AG04450 (cell line): Measurements from ENCODE around the gene UCHL3. TPM values are rescaled to one million over a fixed set of nuclear protein-coding genes. Genes with fewer than 3 reads are reported as not detected.

Experiments used
- CTCF ChIA-PET: fragments of 300-600, 350-600 bp; formaldehyde crosslinking; extraction: SDS; loops from one replicate; lab custom pipeline; 2022; ENCODE audit warnings: antibody characterized with exemption, inconsistent platforms; lab: Charles Lee
- POLR2A ChIA-PET: fragments of 350-600 bp; formaldehyde crosslinking; extraction: SDS; loops from one replicate; lab custom pipeline; 2021; ENCODE audit warnings: antibody characterized with exemption, inconsistent platforms; lab: Yijun Ruan, JAX
- DNase-seq: peaks from one replicate; pipeline ENCODE4 v3.0.0-alpha.2; 2011; ENCODE audit warnings: low read depth, low spot score
- H3K27ac ChIP-seq: one replicate; pipeline ENCODE4 v1.5.1; 2012; ENCODE audit warnings: low read depth, low read length, control low read depth
- H3K27me3 ChIP-seq: one replicate; pipeline ENCODE4 v1.6.0; 2012; ENCODE audit warnings: low read length; ENCODE audit not compliant: control insufficient read depth, insufficient read depth
- H3K4me3 ChIP-seq: 2 replicates; pipeline ENCODE4 v1.5.1; 2011; ENCODE audit warnings: mild to moderate bottlenecking, low read depth, low read length, control low read depth
- H3K9me3 ChIP-seq: 2 replicates; pipeline ENCODE4 v1.5.1; 2012; ENCODE audit warnings: low read length; ENCODE audit not compliant: control insufficient read depth, insufficient read depth
- polyA plus RNA-seq: library from polyadenylated mRNA; depleted of rRNA; stranded (reverse); fragments of >200 nt; gene quantifications from 2 replicates; pipeline ENCODE4 v1.2.3, GENCODE V29; 2011
- TF ChIP-seq, protein P1 (sequence below): IDR thresholded peaks from 2 replicates; pipeline ENCODE4 v1.5.1; 2011; ENCODE audit warnings: low read depth, low read length, control low read depth, inconsistent platforms

The UCHL3 gene
- polyA plus RNA-seq, 1 experiment: 95.5 TPM

DNA sequence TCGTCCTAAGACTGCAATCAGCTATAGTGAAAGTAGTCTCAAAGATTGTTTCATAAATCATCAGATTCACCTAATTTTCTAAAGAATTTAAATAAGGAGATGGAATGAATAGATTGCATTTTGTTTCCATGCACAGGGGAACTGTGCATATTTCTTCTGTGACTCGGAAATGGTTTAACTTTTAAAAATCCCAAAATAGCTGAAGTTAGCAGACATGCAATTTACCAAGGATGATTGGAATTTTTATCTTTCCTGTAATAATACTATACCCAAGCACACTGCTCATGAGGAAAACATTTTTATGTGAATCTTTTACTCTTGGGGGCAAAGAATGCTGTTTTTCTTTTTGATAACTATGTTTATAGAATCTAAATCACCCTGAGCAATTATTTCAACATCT is 71.6 kb downstream of the UCHL3 start:
- Histone ChIP-seq H3K9me3 (no peaks in the 10 kb centered on the region), H3K27me3 (no peaks in the 10 kb centered on the region), H3K4me3 (no peak overlapping the region), H3K27ac (no peak overlapping the region)
- DNase-seq: peak; percentile 43
- ChIA-PET CTCF (interaction anchor here (1.0 to 1.8 kb wide), 3 partner anchors 54 to 139 kb away, joined by 3 to 6 read pairs (median 4); partner anchors contain the start of gene TBC1D4), POLR2A (interaction anchor here (0.5 to 2.0 kb wide), 8 partner anchors 9 to 1113 kb away, joined by 3 to 18 read pairs (median 3); partner anchors contain the start of genes COMMD6 and LMO7)
- TF ChIP-seq, protein P1, sequence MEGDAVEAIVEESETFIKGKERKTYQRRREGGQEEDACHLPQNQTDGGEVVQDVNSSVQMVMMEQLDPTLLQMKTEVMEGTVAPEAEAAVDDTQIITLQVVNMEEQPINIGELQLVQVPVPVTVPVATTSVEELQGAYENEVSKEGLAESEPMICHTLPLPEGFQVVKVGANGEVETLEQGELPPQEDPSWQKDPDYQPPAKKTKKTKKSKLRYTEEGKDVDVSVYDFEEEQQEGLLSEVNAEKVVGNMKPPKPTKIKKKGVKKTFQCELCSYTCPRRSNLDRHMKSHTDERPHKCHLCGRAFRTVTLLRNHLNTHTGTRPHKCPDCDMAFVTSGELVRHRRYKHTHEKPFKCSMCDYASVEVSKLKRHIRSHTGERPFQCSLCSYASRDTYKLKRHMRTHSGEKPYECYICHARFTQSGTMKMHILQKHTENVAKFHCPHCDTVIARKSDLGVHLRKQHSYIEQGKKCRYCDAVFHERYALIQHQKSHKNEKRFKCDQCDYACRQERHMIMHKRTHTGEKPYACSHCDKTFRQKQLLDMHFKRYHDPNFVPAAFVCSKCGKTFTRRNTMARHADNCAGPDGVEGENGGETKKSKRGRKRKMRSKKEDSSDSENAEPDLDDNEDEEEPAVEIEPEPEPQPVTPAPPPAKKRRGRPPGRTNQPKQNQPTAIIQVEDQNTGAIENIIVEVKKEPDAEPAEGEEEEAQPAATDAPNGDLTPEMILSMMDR: no peak

DNA sequence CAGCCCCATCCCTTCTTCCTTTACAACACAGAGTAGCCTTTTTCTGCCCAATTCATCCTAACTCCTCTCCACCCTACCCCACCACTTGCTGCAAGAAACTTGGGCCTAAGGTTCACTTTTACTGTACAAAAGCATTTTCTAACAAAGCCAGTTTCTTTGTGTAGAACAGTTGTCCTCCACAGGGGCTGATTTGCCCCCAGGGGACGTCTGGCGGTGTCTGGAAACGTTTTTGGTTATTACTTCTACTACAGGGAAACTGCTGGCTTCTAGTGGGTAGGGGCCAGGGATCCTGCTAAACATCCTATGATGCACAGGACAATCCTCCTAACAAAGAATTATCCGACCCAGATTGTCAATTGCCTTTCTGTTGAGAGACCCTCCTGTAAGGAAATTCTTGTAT is 79.2 kb downstream of the UCHL3 start:
- ChIA-PET POLR2A (no interaction called here), CTCF (no interaction called here)
- DNase-seq: no peak
- TF ChIP-seq, protein P1: no peak
- Histone ChIP-seq H3K27me3 (no peaks in the 10 kb centered on the region), H3K27ac (no peak overlapping the region), H3K9me3 (peaks cover 2% of the 10 kb centered on the region; the same call in 1 of the 2 replicates), H3K4me3 (no peak overlapping the region)

DNA sequence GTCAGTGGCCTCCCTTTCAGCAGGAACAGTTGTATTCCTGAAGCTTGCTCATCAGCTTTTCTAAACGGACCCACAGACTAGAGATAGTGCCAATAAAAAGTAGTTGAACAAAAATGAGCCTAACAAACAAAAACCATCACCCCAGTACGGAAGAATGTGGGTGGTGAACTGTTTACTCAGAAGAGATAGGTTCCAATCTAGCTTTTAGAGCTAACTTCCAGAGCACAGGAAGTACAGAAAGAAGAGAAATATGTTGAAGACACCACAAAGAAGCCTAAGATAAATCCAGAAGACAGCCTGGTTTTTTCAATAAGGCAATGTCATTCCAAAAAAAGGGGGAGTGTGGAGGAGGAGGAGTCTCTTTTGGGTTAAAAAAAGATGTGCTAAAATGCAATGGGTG is 83.7 kb downstream of the UCHL3 start:
- Histone ChIP-seq H3K4me3 (no peak overlapping the region), H3K9me3 (no peaks in the 10 kb centered on the region; the same call in 1 of the 2 replicates), H3K27ac (peak overlapping the region; percentile 68), H3K27me3 (no peaks in the 10 kb centered on the region)
- ChIA-PET POLR2A (interaction anchor here (0.6 to 2.7 kb wide), 4 partner anchors 12 to 151 kb away, joined by 3 to 18 read pairs (median 4); partner anchors contain the start of gene TBC1D4), CTCF (interaction anchor here (0.7 kb wide), 1 partner anchor 67 kb away, joined by 5 read pairs; no protein-coding TSS in a partner anchor)
- DNase-seq: peak; percentile 72
- TF ChIP-seq, protein P1: no peak

DNA sequence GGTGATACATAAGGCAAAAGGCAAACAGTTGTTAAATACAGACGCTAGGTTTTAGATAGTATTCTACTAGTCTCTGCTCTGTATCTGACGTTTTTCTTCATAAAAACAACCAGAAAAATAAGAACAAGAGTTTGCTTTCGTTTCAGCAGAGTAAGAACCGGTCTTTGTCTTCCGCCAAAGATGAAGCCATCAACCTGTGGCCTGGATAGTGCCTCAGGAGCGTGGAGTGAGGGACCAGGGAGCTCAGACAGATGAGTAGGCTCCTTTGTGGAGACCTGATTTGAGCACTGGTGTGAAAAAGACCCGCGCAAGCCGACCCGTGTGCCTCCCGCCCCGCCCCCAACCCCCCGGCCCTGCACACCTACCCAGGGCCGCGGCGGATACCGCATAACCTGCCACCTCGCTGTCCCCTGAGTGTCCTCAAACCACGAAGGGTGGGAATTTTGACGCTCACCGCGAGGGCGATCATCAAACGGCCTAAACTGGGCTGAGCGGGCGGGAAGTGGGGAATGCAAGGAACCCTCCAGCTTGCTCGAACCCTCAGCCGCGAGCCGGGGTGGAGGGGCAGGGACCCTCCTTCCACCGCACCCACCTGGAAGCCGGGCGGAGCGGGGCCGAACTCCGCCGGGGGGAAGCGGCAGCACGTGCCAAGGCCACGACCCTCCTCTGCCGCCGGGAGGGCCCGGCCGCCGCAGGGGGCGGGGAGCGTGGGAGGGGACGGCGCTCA is 85.7 kb downstream of the UCHL3 start:
- Histone ChIP-seq H3K27ac (peak overlapping the region; percentile 11), H3K4me3 (peak overlapping the region; percentile 97), H3K27me3 (no peaks in the 10 kb centered on the region), H3K9me3 (no peaks in the 10 kb centered on the region; the same call in 1 of the 2 replicates)
- DNase-seq: no peak
- TF ChIP-seq, protein P1: no peak
- ChIA-PET CTCF (no interaction called here), POLR2A (interaction anchor here (1.2 kb wide), 1 partner anchor 14 kb away, joined by 3 read pairs; no protein-coding TSS in a partner anchor)
